Psoas muscle (tissue), 8 donors: ENCODE data around the gene CMSS1. TPM values are rescaled to one million over a fixed set of nuclear protein-coding genes. Genes with fewer than 3 reads are reported as not detected.

Experiments
- ATAC-seq, 4 donors: fragments of 200-7000 bp; cut with Tn5 transposase; one replicate each; pipeline ENCODE4 v1.9.1; 2020; ENCODE audit warnings: moderate library complexity in 3 of 4, mild to moderate bottlenecking in 2 of 4
- DNase-seq, 2 donors: peaks; one replicate each; pipeline ENCODE4 v3.0.0-alpha.2; 2020
- H3K27ac ChIP-seq: fragments of 200-600 bp; one replicate; pipeline ENCODE4 v1.8.0; 2022
- H3K27me3 ChIP-seq, 3 donors: fragments of 200-600 bp in 1 of 3; one replicate each; pipeline versions ENCODE4 v1.6.1 to v1.8.0; 2013 to 2022; ENCODE audit warnings: low read length in 2 of 3, mild to moderate bottlenecking in 2 of 3, moderate library complexity in 1 of 3; ENCODE audit not compliant: insufficient read depth in 3 of 3
- H3K36me3 ChIP-seq, 2 donors: fragments of 200-600 bp in 1 of 2; one replicate each; pipeline versions ENCODE4 v1.6.1 to v1.8.0; 2013 to 2022; ENCODE audit warnings: low read depth in 1 of 2, mild to moderate bottlenecking in 1 of 2, moderate library complexity in 1 of 2; ENCODE audit not compliant: insufficient read depth in 1 of 2
- H3K4me1 ChIP-seq: fragments of 200-600 bp; one replicate; pipeline ENCODE4 v1.8.0; 2022
- H3K4me3 ChIP-seq: fragments of 200-600 bp; one replicate; pipeline ENCODE4 v1.8.0; 2022; ENCODE audit warnings: mild to moderate bottlenecking
- H3K9me3 ChIP-seq: fragments of 200-600 bp; one replicate; pipeline ENCODE4 v1.8.0; 2022
- WGBS, 3 donors: extraction: QIAGEN DNeasy Blood & Tissue Kit; methylation state at CpG; one replicate each; pipeline versions ENCODE4 v1.1.6 to v1.1.7; 2013; 5-methylcytosine and 5-hydroxymethylcytosine counted together
- intact Hi-C, 2 donors: fragments of 100-400 bp; cut with DNase I; formaldehyde crosslinking; loops; one replicate each; pipeline versions ENCODE4 v1.11.0 to v1.14.2; 2022
- polyA plus RNA-seq, 3 donors: library from polyadenylated mRNA; stranded (reverse); fragments of 200-250 nt; gene quantifications; one replicate each; pipeline ENCODE4 v1.2.3, GENCODE V29; 2013
- total RNA-seq, 4 donors: library from RNA; stranded (reverse); fragmentation: NEBNext Ultra II Directional in 2 of 4; extraction: Animal tissue kit (Norgen Biotek cat#: 25700) in 2 of 4; gene quantifications; one replicate each; pipeline versions ENCODE4 v1.2.1 to v1.2.4, GENCODE V29; 2021 to 2023
- TF ChIP-seq, protein P1 (sequence below): fragments of 200-600 bp; IDR thresholded peaks from one replicate; pipeline ENCODE4 v1.8.0; 2022; ENCODE audit warnings: antibody characterized with exemption
- donor health status: healthy with polysubstance abuse.
- donor health status: DM: no; HTN: no; CAD: no; lungs with moderate emphysema.
- donor health status: Bipolar disorder and iron deficiency.
- donor health status: healthy.
- donor health status: DM: yes; HTN: yes; CAD: no.
- donor health status: DM: no; HTN: no; CAD: no.
- donor health status: DM: no; HTN: no; CAD: no.
- donor health status: DM: yes; HTN: yes; CAD: no.

The CMSS1 gene
- total and polyA plus RNA-seq, 7 donors: 18.4 to 174 (median 58.8) TPM

DNA sequence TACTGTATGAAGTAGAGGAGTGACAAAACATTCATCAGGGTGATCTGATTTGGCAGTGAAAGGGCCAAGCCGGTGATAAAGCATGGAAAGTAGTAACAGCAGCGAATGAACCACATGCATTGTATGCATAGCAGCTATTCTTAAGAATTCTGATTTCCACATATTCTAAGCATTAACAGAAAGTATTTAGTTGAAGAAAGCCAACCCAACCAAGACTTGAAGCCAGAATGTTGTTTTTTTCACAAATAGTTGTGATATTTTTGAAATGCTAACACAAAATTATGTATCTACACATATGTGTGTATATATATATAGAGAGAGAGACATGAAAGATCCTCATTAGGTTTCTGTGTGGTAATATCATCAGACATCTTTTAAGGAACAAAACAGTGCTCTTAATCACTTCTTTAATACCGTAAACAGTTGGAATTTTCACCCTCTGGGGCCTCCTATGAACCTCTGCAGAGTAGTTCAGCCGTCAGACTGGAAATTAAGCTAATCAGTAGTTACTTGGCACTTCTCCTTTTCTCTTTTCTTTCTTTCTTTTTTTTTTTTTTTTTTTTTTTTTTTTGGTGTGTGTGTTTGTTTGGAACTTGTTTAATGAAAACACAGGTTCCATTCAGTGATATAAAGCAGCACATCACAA lies 139.6 kb downstream of the CMSS1 start:
- Histone ChIP-seq H3K36me3 (peaks cover 0 to 2% of the 10 kb centered on the region in 2 donors), H3K27ac (peak overlapping the region; percentile 64), H3K4me1 (peaks cover 54% of the 10 kb centered on the region), H3K9me3 (no peaks in the 10 kb centered on the region), H3K4me3 (no peak overlapping the region), H3K27me3 (no peaks in the 10 kb centered on the region)
- TF ChIP-seq, protein P1, sequence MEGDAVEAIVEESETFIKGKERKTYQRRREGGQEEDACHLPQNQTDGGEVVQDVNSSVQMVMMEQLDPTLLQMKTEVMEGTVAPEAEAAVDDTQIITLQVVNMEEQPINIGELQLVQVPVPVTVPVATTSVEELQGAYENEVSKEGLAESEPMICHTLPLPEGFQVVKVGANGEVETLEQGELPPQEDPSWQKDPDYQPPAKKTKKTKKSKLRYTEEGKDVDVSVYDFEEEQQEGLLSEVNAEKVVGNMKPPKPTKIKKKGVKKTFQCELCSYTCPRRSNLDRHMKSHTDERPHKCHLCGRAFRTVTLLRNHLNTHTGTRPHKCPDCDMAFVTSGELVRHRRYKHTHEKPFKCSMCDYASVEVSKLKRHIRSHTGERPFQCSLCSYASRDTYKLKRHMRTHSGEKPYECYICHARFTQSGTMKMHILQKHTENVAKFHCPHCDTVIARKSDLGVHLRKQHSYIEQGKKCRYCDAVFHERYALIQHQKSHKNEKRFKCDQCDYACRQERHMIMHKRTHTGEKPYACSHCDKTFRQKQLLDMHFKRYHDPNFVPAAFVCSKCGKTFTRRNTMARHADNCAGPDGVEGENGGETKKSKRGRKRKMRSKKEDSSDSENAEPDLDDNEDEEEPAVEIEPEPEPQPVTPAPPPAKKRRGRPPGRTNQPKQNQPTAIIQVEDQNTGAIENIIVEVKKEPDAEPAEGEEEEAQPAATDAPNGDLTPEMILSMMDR: no peak
- WGBS, 3 donors: 76 to 84% (median 82%) methylated on average over 4 of the region's 4 CpGs
- intact Hi-C loops: no loop called here
- DNase-seq (no peak), ATAC-seq (no peak)

DNA sequence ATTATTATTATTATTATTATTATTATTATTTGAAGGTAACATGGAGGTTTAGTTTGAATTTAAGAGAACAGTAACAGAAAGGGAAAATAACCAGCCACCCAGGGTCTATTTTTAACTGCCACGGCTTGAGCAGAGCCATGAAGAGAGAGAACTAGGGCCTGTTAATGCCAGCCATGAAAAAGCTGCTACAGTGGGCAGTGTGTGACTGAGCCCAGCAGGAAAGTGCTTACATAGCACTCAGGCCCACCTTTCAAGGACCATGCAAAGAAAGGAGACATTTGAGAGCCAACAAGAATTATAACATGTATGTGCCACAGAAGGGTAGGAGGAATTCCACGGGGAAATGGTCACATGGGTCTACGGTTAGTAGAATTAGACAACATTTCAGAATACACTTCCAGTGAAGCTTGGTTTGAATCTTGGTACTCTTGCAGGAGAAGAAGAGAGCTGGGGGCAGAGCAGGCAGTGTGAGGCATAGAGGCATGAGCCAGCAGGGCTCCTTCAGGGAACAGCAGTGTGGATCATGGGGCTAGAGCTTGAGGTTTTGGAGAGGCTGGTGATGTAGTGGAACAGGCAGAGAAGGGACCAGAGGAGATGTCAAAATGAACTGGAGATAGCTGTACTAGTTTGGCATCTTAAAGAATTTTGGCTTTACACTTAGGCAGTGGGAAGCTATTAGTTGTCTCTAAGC lies 140.7 kb downstream of the CMSS1 start:
- no peaks in the 10 kb centered on the region for H3K9me3 ChIP-seq
- no peak for DNase-seq
- intact Hi-C loops: no loop called here
- H3K4me3 ChIP-seq: no peak overlapping the region
- H3K27me3 ChIP-seq: no peaks in the 10 kb centered on the region
- H3K4me1 ChIP-seq: peaks cover 54% of the 10 kb centered on the region
- peak overlapping the region; percentile 64 for H3K27ac ChIP-seq
- TF ChIP-seq, protein P1: no peak
- 31 to 63% (median 41%) methylated on average over 3 of the region's 3 CpGs for WGBS, 3 donors
- H3K36me3 ChIP-seq: peaks cover 0 to 8% of the 10 kb centered on the region in 2 donors
- ATAC-seq: peak; percentile 40 to 69 (median 51)

DNA sequence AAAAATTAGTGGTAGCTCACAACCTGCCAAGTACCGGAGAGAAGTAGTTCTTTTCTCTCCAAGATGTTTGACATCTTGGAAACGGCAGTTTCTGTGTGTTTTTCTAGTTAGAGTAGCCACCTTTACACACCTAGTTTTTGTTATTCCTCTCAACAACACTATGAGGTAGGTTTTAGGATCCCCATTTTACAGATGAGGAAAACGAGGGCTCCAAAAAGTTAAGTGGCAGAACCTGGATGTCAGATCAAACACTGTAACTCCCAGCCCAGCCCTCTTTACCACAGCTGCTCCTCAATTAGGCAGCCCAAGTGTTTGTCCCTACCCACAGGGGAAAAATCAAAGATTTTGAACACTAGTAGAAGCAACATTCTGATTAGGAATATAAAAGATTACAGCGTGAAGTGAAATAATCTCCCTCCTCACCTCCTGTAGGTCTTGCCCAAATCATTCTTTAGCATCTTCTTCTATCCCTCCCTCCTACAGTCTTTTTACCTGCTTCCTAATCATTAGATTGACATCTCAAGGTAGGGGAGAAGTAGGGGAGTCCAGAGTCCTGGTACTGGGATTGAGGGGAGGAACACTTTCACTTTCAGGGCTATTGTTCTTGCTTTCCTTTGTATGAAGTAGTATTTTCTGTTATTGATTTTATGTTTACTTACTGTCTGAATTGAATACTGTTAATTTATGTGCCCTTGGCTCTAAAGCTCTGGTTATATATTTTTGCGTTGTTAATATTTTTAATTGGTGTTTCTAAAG lies 142.6 kb downstream of the CMSS1 start:
- WGBS, 3 donors: 64 to 73% (median 66%) methylated on average over 5 of the region's 5 CpGs
- Histone ChIP-seq H3K36me3 (peaks cover 0 to 8% of the 10 kb centered on the region in 2 donors), H3K27ac (peak overlapping the region; percentile 56), H3K27me3 (no peaks in the 10 kb centered on the region), H3K9me3 (no peaks in the 10 kb centered on the region), H3K4me1 (peaks cover 39% of the 10 kb centered on the region), H3K4me3 (peak overlapping the region; percentile 12)
- TF ChIP-seq, protein P1: no peak
- no peak for DNase-seq
- intact Hi-C loops: no loop called here
- ATAC-seq: no peak

DNA sequence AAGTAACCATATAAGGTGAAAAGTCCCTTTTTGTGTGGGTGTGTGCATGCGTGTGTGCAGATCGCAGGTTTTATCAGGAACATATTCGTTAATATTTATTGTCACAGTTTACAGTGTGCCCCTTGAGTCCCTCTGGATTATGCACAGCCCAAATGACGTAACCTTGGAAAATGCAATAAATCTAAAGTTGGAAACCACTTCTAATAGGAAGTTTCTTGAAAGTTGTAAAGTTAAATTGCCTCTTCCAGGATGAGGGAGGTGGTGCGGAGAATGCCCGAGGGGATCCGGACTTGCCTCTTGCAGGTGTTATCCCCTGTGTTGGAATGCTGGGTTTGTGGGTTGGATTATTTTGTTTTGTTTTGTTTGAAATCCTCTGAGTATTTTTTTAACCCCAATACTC lies 143.3 kb downstream of the CMSS1 start:
- Histone ChIP-seq H3K4me1 (peaks cover 39% of the 10 kb centered on the region), H3K9me3 (no peaks in the 10 kb centered on the region)
- 69 to 71% (median 70%) methylated on average over 7 of the region's 7 CpGs for WGBS, 3 donors

More for the DNA sequence above, 143.3 kb downstream of the CMSS1 start:
- Histone ChIP-seq H3K27ac (peak overlapping the region; percentile 56), H3K27me3 (no peaks in the 10 kb centered on the region), H3K36me3 (peaks cover 0 to 8% of the 10 kb centered on the region in 2 donors), H3K4me3 (peak overlapping the region; percentile 12)
- TF ChIP-seq, protein P1: no peak
- no peak for DNase-seq
- ATAC-seq: no peak
- intact Hi-C loops: no loop called here
